ENCODE data around the gene CTU2.

DNA sequence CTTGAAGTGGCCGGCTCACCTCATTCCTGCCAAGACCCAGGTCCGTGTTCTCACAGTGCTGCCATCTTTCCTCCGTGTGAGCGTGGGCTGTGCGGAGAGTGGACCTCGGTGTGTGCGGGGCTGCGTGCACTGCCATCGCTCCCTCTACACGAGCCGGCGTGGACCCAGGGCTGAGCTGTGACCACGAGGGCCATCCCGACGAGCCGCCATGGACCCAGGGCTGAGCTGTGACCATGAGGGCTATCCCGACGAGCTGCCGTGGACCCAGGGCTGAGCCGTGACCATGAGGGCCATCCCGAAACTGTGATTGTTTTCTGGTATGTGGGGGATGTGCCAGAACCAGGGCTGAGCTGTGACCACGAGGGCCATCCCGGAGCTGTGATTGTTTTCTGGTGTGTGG, 34.5 kb upstream of the CTU2 start:
- TF ChIP-seq, protein P1, sequence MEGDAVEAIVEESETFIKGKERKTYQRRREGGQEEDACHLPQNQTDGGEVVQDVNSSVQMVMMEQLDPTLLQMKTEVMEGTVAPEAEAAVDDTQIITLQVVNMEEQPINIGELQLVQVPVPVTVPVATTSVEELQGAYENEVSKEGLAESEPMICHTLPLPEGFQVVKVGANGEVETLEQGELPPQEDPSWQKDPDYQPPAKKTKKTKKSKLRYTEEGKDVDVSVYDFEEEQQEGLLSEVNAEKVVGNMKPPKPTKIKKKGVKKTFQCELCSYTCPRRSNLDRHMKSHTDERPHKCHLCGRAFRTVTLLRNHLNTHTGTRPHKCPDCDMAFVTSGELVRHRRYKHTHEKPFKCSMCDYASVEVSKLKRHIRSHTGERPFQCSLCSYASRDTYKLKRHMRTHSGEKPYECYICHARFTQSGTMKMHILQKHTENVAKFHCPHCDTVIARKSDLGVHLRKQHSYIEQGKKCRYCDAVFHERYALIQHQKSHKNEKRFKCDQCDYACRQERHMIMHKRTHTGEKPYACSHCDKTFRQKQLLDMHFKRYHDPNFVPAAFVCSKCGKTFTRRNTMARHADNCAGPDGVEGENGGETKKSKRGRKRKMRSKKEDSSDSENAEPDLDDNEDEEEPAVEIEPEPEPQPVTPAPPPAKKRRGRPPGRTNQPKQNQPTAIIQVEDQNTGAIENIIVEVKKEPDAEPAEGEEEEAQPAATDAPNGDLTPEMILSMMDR (IDR thresholded peaks at IDR 0.05): no peak
- TF ChIP-seq POLR2A (IDR thresholded peaks at IDR 0.05) (no peak), POLR2AphosphoS5 (IDR thresholded peaks at IDR 0.05) (no peak)

Measured in transverse colon (tissue), 4 donors.